OCI-LY3 (cell line): ENCODE results near the gene TXNDC5.

Experiments
- H2AFZ ChIP-seq: fragments of 200-600, 300-600 bp; shearing (Covaris generic); 2 replicates; pipeline ENCODE4 v1.6.0; 2014; ENCODE audit warnings: antibody characterized with exemption, low read depth, low read length
- H3K27ac ChIP-seq: fragments of 200-600, 300-600 bp; sonication (generic); 2 replicates; pipeline ENCODE4 v1.5.1; 2014; ENCODE audit warnings: mild to moderate bottlenecking, low read length, moderate library complexity, mixed read lengths
- H3K27me3 ChIP-seq: fragments of 200-600, 300-600 bp; sonication (generic); 2 replicates; pipeline ENCODE4 v1.6.1; 2014; ENCODE audit warnings: low read depth, low read length, mixed read lengths
- H3K36me3 ChIP-seq: fragments of 200-600, 300-600 bp; sonication (generic); replicated peaks from 2 replicates; pipeline ENCODE3; 2014; ENCODE audit warnings: low read depth, low read length, mixed read lengths
- H3K4me1 ChIP-seq: fragments of 300-600, 200-600 bp; sonication (generic); 2 replicates; pipeline ENCODE4 v1.6.1; 2014; ENCODE audit warnings: low read length, mixed read lengths
- H3K4me2 ChIP-seq: fragments of 200-600, 300-600 bp; sonication (generic); 2 replicates; pipeline ENCODE4 v1.6.1; 2014; ENCODE audit warnings: low read length, mixed read lengths
- H3K4me3 ChIP-seq: fragments of 300-600, 200-600 bp; sonication (generic); 2 replicates; pipeline ENCODE4 v1.5.1; 2014; ENCODE audit warnings: antibody characterized with exemption, mild to moderate bottlenecking, low read length, moderate library complexity
- H3K79me2 ChIP-seq: fragments of 300-600, 200-600 bp; shearing (Covaris generic); 2 replicates; pipeline ENCODE4 v1.6.1; 2014; ENCODE audit warnings: mild to moderate bottlenecking, low read length, mixed read lengths
- H3K9ac ChIP-seq: fragments of 300-600, 200-600 bp; shearing (Covaris generic); 2 replicates; pipeline ENCODE4 v1.6.0; 2014; ENCODE audit warnings: mild to moderate bottlenecking, low read length, moderate library complexity
- H3K9me3 ChIP-seq: fragments of 200-600, 300-600 bp; shearing (Covaris generic); 2 replicates; pipeline ENCODE4 v1.6.1; 2014; ENCODE audit warnings: low read length, mixed read lengths; ENCODE audit not compliant: insufficient read depth
- H4K20me1 ChIP-seq: fragments of 200-600, 300-600 bp; sonication (generic); 2 replicates; pipeline ENCODE4 v1.6.1; 2016; ENCODE audit warnings: low read length, mixed read lengths; ENCODE audit not compliant: insufficient read depth
- CTCF ChIP-seq: fragments of 200-600, 300-600 bp; sonication (generic); IDR thresholded peaks from 2 replicates; pipeline ENCODE4 v1.5.1; 2014; ENCODE audit warnings: antibody characterized with exemption, low read length, low read depth
- EZH2phosphoT487 ChIP-seq: fragments of 200-600 bp; shearing (Covaris generic); IDR thresholded peaks from 2 replicates; pipeline ENCODE4 v1.6.1; 2018; ENCODE audit warnings: antibody characterized with exemption, mixed run types, low read depth

TXNDC5 gene

GRCh38 chr6:7912024-7912423 lies 1.4 kb upstream of the TXNDC5 start:
- H3K4me2 ChIP-seq, result 0 out of 2 replicates have a peak overlapping the region, but pooled peaks have one; percentile 99
- H2AFZ ChIP-seq, result no peak overlapping the region
- TF ChIP-seq EZH2phosphoT487 (no peak), CTCF (no peak)
- H3K27ac ChIP-seq, result no peak overlapping the region
- no peak overlapping the region for H3K9ac ChIP-seq
- peaks cover 35% of the 10 kb centered on the region for H3K79me2 ChIP-seq
- peaks cover 9% of the 10 kb centered on the region for H3K36me3 ChIP-seq
- peaks cover 27% of the 10 kb centered on the region for H3K4me1 ChIP-seq
- H3K27me3 ChIP-seq, result 0 out of 2 replicates have a peak, but pooled peaks cover 3% of the 10 kb centered on the region
- H4K20me1 ChIP-seq, result peaks cover 23% of the 10 kb centered on the region
- H3K9me3 ChIP-seq, result no peaks in the 10 kb centered on the region
- H3K4me3 ChIP-seq, result no peak overlapping the region

- peak overlapping the region; percentile 99 for H3K4me3 ChIP-seq
- H3K9me3 ChIP-seq, result no peaks in the 10 kb centered on the region
- peak overlapping the region; percentile 99 for H3K4me2 ChIP-seq
- peaks cover 30% of the 10 kb centered on the region for H4K20me1 ChIP-seq
- peaks cover 22% of the 10 kb centered on the region for H3K4me1 ChIP-seq
- H3K79me2 ChIP-seq, result peaks cover 42% of the 10 kb centered on the region
- H3K9ac ChIP-seq, result peak overlapping the region; percentile 94
- H2AFZ ChIP-seq, result 0 out of 2 replicates have a peak overlapping the region, but pooled peaks have one; percentile 77
- TF ChIP-seq EZH2phosphoT487 (no peak), CTCF (no peak)
- H3K36me3 ChIP-seq, result peaks cover 9% of the 10 kb centered on the region
- H3K27ac ChIP-seq, result peak overlapping the region; percentile 37; the same call in 1 of the 2 replicates
- 0 out of 2 replicates have a peak, but pooled peaks cover 3% of the 10 kb centered on the region for H3K27me3 ChIP-seq
Observed at GRCh38 chr6:7911345-7911725, 747 bp upstream of the TXNDC5 start.

- peak overlapping the region; percentile 99 for H3K4me2 ChIP-seq
- peaks cover 22% of the 10 kb centered on the region for H3K4me1 ChIP-seq
- peaks cover 9% of the 10 kb centered on the region for H3K36me3 ChIP-seq
- peaks cover 53% of the 10 kb centered on the region for H3K79me2 ChIP-seq
- H3K27ac ChIP-seq, result peak overlapping the region; percentile 55
- no peak overlapping the region for H2AFZ ChIP-seq
- no peak for TF ChIP-seq CTCF
- peak overlapping the region; percentile 73 for H3K9ac ChIP-seq
- peak overlapping the region; percentile 98 for H3K4me3 ChIP-seq
- H3K27me3 ChIP-seq, result 0 out of 2 replicates have a peak, but pooled peaks cover 3% of the 10 kb centered on the region
- peaks cover 39% of the 10 kb centered on the region for H4K20me1 ChIP-seq
- H3K9me3 ChIP-seq, result no peaks in the 10 kb centered on the region
Observed at GRCh38 chr6:7910298-7910653, 312 bp downstream of the TXNDC5 start.

GRCh38 chr6:7909323-7910276 lies 988 bp downstream of the TXNDC5 start:
- H3K9ac ChIP-seq, result peak overlapping the region; percentile 73
- no peak for TF ChIP-seq EZH2phosphoT487
- TF ChIP-seq CTCF, result no peak
- no peak overlapping the region for H2AFZ ChIP-seq
- H3K4me2 ChIP-seq, result peak overlapping the region; percentile 99
- H3K4me1 ChIP-seq, result peaks cover 22% of the 10 kb centered on the region
- 0 out of 2 replicates have a peak, but pooled peaks cover 3% of the 10 kb centered on the region for H3K27me3 ChIP-seq
- H4K20me1 ChIP-seq, result peaks cover 46% of the 10 kb centered on the region
- H3K27ac ChIP-seq, result peak overlapping the region; percentile 55
- peaks cover 59% of the 10 kb centered on the region for H3K79me2 ChIP-seq
- peaks cover 12% of the 10 kb centered on the region for H3K36me3 ChIP-seq
- no peaks in the 10 kb centered on the region for H3K9me3 ChIP-seq
- peak overlapping the region; percentile 98 for H3K4me3 ChIP-seq
